ENCODE results near the gene FDX2.

The FDX2 gene

GRCh38 chr19:10332965-10333757, 17.3 kb upstream of the FDX2 start, which contains the start of gene RAVER1:
Gene RAVER1 (minus strand): TSS chr19:10333529. CDS start chr19:10333507, 22 bp downstream.
- peak; percentile 98 for DNase-seq

- DNase-seq = no peak
These were observed 16.5 kb upstream of the FDX2 start for GRCh38 chr19:10332158-10332964.

GRCh38 chr19:10329555-10329954, 13.7 kb upstream of the FDX2 start:
- no peak for DNase-seq

GRCh38 chr19:10328558-10329429, 13.0 kb upstream of the FDX2 start:
- no peak for DNase-seq

- DNase-seq = no peak
These were observed 12.0 kb upstream of the FDX2 start for GRCh38 chr19:10327793-10328192.

- DNase-seq = no peak
These were observed 9.9 kb upstream of the FDX2 start for GRCh38 chr19:10325732-10326131.

- DNase-seq = no peak
These were observed 6.3 kb upstream of the FDX2 start for GRCh38 chr19:10321874-10322835.

GRCh38 chr19:10321417-10321797, 5.6 kb upstream of the FDX2 start:
- no peak for DNase-seq

GRCh38 chr19:10320602-10321416, 5.0 kb upstream of the FDX2 start:
- DNase-seq = no peak

GRCh38 chr19:10318807-10319682, 3.2 kb upstream of the FDX2 start:
- no peak for DNase-seq

GRCh38 chr19:10317857-10318462, 2.1 kb upstream of the FDX2 start:
- no peak for DNase-seq

- DNase-seq = no peak
These were observed 1.4 kb upstream of the FDX2 start for GRCh38 chr19:10317045-10317856.

GRCh38 chr19:10316229-10317044, 622 bp upstream of the FDX2 start:
- DNase-seq = no peak

GRCh38 chr19:10309423-10309822, 6.4 kb downstream of the FDX2 start, which contains the start of gene ZGLP1:
Gene ZGLP1 (minus strand): TSS chr19:10309815.
- DNase-seq = no peak

GRCh38 chr19:10306327-10306726, 9.5 kb downstream of the FDX2 start:
- DNase-seq = no peak

GRCh38 chr19:10305139-10305806, 10.5 kb downstream of the FDX2 start:
- no peak for DNase-seq
